HG03175 (cell line): ENCODE data around the gene KIF5A.

Experiments
- ATAC-seq: cut with Tn5 transposase; IDR thresholded peaks from one replicate; pipeline ENCODE4 v1.9.1; 2021; ENCODE audit warnings: mild to moderate bottlenecking, moderate library complexity; ENCODE audit not compliant: unreplicated experiment

KIF5A gene

GRCh38 chr12:57519796-57520052 lies 30.1 kb upstream of the KIF5A start:
- ATAC-seq, result peak; percentile 8

- peak; percentile 72 for ATAC-seq
These were observed 29.6 kb upstream of the KIF5A start, which contains the start of gene DDIT3 for GRCh38 chr12:57520053-57520818. TSS of gene DDIT3 (minus strand) at chr12:57520514. CDS start at chr12:57517406, 3,108 bp downstream.

GRCh38 chr12:57521525-57522010 lies 28.3 kb upstream of the KIF5A start:
- no peak for ATAC-seq

GRCh38 chr12:57522011-57522886 lies 27.6 kb upstream of the KIF5A start, which contains the start of gene MBD6:
TSS of gene MBD6 (plus strand) at chr12:57522824. CDS start at chr12:57524304, 1,480 bp downstream.
- peak; percentile 46 for ATAC-seq

- no peak for ATAC-seq
These were observed 26.7 kb upstream of the KIF5A start for GRCh38 chr12:57522887-57523705.

- ATAC-seq, result no peak
These were observed 25.9 kb upstream of the KIF5A start for GRCh38 chr12:57523706-57524614.

GRCh38 chr12:57524814-57525614 lies 24.8 kb upstream of the KIF5A start:
- ATAC-seq, result no peak

GRCh38 chr12:57525615-57526383 lies 24.0 kb upstream of the KIF5A start:
- no peak for ATAC-seq

- ATAC-seq, result no peak
These were observed 23.2 kb upstream of the KIF5A start for GRCh38 chr12:57526477-57527126.

GRCh38 chr12:57527184-57527583 lies 22.7 kb upstream of the KIF5A start:
- ATAC-seq, result no peak

GRCh38 chr12:57528176-57528575 lies 21.7 kb upstream of the KIF5A start:
- no peak for ATAC-seq

GRCh38 chr12:57528831-57529555 lies 20.9 kb upstream of the KIF5A start:
- no peak for ATAC-seq

GRCh38 chr12:57529831-57530230 lies 20.0 kb upstream of the KIF5A start:
- no peak for ATAC-seq

GRCh38 chr12:57530396-57531142 lies 19.3 kb upstream of the KIF5A start:
- no peak for ATAC-seq

GRCh38 chr12:57531836-57532235 lies 18.0 kb upstream of the KIF5A start:
- no peak for ATAC-seq

- ATAC-seq, result no peak
These were observed 16.7 kb upstream of the KIF5A start for GRCh38 chr12:57533108-57533507.

- ATAC-seq, result no peak
These were observed 15.6 kb upstream of the KIF5A start for GRCh38 chr12:57534250-57534649.
